Raji (cell line): ENCODE data around the gene RALB.

Experiments
- POLR2A ChIP-seq: IDR thresholded peaks from 2 replicates; pipeline ENCODE4 v1.6.1; 2011; ENCODE audit warnings: low read depth, low read length, control low read depth; ENCODE audit not compliant: insufficient read depth

Gene RALB

DNA sequence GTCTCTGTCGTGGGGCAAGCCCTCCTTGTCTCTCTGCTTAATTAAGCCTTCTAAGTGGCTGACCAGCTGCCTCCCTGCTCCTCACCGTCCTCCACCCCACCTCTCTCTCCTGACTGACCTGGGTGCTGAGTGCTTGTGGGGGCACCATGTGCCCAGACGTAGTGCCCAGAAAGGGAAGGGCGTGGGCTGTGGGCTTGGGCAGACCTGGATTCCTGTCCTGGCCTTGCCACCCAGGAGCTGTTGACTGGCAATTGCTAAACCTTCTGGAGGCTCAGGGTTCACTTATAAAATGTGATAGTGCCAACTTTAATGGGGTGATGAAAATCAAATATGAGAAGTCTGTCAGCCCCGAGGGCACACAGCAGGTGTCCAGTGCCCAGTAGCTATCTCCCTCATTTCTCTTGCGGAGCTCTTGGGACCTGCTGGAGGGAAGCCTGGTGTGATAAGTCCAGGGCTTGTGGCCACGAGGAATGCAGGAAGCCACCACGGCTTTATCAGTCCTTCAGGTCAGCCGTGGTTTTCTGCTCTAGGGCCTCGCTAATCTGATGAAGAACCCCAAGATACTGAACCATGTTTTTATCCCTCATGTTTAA is 71.3 kb downstream of the RALB start:
- TF ChIP-seq POLR2A, result no peak

GRCh38 chr2:120324933-120325332 is 72.3 kb downstream of the RALB start:
- TF ChIP-seq POLR2A, result no peak

DNA sequence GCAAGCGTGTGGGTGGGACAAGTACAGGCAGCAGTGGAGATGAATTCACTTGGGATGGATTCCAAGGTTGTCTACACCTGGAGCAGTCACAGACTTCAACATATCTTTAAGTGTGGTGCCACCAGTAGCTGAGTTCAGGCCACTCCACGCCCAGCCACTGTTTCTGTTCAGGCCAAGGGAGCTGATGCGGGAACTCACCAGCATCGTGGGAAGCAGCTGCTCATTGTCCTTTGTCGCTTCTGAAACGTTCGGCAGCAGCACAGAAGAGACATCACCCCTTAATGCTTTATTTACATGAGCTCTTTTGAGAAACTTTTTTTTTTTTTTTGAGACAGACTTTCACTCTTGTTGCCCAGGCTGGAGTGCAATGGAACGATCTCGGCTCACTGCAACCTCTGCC is 73.4 kb downstream of the RALB start:
- no peak for TF ChIP-seq POLR2A

DNA sequence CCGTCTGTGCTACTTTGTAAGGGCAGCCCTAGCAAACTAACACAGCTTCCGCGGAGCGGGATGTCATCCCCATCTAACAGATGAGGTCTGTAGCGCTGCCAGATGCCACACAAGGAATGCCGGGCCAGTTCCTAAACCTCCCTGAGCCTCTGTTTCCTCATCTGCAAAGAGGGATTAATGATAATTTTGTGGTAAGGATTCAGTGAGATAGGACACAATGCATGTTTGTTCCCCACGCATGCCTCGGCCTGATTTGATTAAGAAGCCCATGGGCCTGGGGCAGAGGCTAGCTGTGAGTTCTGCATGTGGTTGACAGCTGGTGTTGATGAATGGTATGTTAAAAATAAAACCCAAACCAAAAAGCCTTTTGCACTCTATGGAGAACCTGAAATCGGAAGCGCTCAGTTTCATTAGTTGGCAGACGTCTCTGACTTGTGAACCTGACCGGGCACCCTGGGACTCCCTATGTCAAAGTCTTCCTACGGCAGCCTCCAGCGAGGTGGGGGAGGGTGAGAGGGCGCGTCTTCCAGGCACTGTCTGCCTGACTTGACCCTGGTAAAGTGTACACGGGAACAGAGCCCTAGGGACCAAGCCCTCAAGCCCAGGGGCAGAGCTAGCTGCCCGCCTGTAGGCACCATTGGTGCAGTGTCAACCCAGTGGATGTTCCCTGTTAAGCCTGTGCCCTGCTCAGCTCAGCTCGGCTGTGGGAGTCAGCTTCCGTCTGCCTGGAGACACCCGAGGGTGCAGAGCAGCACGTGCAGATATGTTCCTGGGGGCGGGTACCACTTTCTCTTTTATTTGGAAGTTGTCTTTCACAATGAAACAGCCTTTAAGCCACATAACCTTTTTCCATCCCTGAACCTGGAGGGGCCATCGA is 78.5 kb downstream of the RALB start:
- TF ChIP-seq POLR2A, result no peak

DNA sequence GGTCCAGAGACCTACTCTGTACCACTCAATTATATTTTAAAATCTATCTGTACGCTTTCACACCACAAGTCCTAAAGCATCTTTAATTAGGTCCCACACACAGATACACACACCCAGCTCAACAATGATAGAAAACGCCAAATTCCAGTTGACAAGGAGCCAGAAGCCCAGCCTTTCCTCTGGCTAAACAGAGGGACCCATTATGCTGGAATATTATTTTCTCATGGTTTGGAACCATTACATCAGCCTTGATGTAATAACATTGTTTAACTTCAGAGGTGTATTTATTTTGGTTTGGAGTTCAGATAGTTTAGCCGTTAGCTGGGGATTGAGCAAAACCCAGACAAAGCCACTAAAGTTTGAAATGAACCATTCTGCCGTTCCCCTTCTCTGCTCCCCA is 79.3 kb downstream of the RALB start:
- TF ChIP-seq POLR2A, result no peak

DNA sequence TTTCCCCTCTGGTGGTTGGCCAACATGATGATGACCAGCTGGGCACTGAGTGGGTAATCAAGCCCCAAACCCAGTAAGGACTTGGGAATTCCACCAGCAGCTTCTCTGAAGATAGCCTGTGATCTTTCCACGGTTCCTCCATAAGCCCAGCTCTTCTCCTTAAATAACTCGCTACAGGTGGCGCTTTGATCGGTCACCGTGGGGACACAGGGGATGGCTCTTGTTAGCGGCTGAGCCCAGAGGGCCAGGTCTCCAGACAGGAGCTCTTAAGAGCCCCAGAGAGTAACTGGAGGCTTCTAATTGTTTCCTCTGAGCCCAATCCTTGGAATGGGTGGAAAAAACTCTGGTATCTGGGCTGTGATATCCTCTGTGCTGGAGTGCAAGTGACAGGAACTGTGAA is 79.7 kb downstream of the RALB start:
- no peak for TF ChIP-seq POLR2A

- no peak for TF ChIP-seq POLR2A
These were observed 81.4 kb downstream of the RALB start for GRCh38 chr2:120334068-120334467.

GRCh38 chr2:120336749-120337148 is 84.1 kb downstream of the RALB start:
- no peak for TF ChIP-seq POLR2A

DNA sequence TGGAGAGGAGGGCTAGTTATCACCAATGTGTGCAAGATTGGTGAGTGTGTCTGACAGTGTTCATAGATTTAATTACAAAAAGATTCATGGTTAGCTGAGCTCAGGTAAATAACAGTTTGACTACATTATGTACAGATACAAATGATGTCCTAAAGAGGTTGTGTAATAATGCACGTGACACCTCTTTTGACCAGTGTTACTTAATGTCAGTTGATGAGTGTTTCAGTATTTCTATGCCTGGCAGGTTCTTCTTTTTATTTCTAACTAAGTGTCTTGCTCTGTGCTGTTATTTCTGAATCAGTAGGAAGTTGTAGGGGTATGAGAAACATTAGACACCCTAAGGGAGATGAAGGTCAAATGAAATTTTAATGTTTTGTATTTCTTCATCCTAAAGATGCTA is 85.4 kb downstream of the RALB start:
- TF ChIP-seq POLR2A, result no peak

GRCh38 chr2:120341977-120342376 is 89.3 kb downstream of the RALB start:
- TF ChIP-seq POLR2A, result no peak

DNA sequence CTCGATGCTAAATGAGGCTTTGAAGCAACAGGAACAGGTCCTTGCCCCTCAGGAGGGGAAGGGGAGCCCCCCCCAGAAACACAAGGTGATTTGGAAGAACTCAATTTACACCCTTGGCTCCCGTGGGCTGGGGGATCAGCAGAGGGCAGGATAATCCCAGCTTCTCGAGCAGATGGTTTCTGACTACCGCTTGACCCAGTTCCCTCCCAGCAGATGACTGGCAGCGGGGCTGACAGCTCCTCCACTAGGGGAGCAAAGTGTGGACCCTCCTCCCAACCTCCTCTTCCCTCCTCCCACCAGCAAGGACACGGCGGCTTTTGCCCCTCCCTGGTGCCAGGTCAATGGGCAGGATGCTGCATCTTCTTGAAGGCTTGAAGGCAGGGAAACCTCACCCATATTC is 89.8 kb downstream of the RALB start:
- TF ChIP-seq POLR2A, result no peak

- no peak for TF ChIP-seq POLR2A
These were observed 90.4 kb downstream of the RALB start for GRCh38 chr2:120343100-120343432.

DNA sequence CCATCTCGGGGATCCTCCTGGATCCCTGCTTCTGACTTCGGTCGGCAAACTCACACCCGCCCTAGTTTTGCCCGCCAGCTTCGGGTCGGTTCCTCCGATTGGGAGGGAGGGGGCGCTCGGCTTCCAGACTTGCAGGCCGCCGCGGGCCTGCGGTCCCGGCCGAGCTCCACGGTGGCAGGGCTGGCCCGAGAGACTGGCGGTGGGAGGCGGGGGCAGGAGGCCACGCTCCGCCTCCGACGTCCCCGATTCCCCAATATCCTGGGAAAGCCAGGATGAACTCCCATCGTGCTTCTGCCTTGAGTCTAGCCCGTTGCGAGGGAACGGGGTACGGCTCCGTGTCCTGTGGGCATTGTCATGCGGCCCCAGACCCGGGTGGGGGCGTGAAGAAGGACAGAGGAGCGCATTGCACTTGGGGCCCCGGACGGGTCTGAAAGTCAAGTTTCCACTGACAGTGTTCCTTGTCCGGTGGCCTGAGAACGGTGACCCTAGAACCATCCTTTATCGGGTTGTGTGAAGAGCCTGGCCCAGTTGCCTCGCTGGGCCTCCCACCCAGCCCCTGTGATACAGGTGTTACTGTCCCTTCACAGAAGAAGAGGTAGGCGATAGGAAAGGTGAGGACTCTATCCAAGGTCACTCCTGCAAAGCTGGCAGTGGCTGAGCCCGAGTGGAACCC is 90.9 kb downstream of the RALB start:
- no peak for TF ChIP-seq POLR2A
